NCI-H1417 treated with DMSO at 0.1 percent for 48 hours (cell line): ENCODE measurements around the gene HEPACAM2.

Experiments used
- DNase-seq: peaks from one replicate; lab custom pipeline; 2025; lab: John Stamatoyannopoulos, UW

The HEPACAM2 gene

DNA sequence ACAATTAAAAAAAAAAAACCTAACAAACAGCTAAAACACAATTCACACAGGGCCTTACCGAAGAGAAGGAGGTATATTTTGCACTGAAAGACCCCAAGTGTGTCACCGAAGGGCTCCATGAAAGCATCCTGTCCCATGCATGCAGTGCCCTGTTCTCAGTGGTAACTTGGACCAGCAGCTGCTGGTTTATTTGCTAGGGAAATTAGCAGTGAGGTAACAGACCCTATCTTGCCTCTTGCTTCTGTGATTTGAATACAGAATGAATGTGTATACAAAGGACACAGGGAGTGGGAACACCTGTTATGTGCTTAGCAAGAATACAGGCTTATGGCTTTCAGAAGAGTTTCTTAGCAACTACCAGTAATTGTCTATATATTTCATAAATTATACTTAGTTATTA lies at the start of gene HEPACAM2:
HEPACAM2 (minus strand) TSS at position 160 of the 400 bp plus-strand sequence.
- peak; percentile 86 for DNase-seq

DNA sequence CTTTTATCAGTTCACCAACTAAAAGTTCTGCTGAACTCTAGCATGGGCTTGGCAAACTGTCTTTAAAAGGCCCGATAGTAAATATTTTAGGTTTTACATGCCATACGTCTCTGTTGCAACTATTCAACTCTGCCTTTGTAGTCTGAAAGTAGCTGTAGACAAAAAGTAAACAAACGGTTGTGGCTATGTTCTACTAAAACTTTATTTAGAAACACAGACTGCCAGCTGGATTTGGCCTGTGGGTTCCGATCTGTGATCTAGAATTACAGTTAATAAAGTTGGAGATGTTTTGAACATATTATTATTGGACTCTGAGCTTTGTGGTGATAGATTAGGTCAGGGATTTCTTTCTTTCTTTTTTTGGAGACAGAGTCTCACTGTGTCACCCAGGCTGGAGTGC lies 39.0 kb upstream of the HEPACAM2 start:
- DNase-seq: no peak

DNA sequence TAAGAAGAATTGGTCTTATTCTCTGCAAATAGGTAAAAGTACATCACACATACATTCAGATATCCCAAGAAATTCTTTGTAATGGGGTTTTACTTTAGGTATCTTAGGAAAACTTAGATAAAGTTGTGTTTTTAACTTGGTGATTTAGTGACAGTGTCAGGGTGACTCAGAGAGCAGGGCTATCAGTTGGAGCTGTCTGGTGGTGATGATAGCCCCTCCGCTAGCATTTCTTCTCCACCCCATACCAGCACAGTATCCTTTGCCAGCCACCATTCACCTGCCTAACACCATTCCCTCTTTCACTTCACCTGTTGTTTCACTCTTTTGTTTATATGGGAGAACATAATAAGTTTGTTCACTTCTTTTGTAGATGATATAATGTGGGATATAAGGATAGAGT lies 36.3 kb upstream of the HEPACAM2 start:
- DNase-seq: no peak

DNA sequence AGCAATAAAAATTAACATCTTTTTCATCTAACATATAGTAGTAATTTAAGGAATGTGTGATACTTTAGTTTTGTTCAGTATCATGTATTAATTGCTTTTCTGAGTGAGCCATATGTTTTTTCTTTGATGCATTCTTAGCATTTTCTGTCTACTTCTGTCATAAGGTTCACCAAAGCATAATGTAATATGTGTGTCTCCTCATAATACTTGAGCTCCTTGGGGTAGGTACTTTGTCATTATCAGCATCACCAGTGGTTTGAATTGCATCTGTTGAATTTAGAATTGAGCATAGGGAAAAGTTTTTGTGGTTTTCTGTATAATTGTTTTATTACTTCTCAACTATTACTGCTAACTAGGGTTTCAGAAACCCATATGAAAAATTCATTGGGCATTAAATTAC lies 32.4 kb upstream of the HEPACAM2 start:
- no peak for DNase-seq

DNA sequence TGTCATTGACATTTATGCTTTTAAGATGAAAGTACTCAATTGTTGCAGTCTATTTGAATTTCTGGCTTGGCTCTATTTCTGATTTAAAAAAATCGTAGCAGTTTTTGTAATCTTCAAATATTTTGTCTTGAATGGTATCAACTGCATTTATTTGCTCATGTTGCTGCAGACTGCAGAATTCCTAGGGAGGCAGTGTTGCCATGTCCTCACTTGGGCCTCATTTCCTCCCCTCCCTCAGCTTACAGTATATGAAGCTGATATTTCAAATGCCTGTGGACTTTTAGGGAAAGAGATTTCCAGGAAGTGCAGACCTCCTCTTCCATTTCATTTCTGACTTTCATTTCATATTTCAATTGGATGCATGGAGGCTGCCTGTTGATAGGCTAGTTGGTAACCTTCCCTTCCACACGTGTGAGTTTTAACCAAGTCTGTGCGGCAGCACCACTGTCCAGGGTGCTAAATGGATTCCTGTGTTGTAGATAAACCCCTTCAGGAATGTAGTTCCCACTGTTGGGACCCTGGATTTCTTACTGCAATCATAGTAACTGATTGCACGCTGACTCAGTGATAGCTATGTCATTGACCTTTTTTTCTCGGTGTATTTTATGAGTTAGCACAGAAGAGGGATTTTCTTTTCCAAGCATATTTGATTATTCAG lies 23.4 kb upstream of the HEPACAM2 start:
- DNase-seq: no peak

DNA sequence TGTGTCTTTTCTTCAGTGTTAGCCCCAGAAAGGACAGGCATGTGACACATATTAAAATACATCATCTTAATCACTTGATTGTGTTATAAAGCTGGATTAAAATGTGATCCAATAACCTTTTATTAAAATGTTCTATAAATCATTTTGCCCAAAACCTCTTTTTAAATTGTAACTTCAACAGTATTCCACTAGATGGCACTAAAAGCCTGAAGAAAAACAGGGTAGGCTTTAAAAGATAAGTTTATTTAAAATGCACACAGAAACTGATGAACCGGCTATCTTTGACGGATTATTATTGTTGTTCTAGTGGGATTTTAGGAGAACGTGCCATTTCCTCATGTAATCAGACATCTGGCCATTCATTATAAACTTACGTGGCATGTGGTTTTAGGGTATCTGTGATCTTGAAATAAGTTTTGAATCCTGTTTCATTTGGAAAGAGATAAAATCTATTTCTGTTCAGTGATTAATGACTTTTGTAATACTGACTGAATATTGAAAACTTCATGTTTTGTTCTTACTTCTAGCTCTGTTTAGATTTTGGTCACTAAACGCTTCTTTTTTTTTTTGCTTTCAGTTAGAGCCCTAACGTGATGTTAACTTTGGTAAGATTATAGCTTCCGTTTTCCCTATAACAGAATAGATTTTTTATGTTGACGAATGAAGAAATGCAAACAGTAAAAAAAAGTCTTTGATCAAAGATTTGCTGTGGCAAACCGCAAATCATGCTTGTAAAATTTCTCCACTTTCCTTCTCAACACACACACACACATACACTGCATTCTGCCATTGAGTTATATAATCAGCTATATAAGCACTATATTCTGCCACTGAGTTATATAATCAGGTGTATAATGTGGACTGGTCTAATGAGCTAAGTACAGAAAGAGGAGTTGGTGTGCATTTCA lies 19.5 kb upstream of the HEPACAM2 start:
- DNase-seq: peak; percentile 33

DNA sequence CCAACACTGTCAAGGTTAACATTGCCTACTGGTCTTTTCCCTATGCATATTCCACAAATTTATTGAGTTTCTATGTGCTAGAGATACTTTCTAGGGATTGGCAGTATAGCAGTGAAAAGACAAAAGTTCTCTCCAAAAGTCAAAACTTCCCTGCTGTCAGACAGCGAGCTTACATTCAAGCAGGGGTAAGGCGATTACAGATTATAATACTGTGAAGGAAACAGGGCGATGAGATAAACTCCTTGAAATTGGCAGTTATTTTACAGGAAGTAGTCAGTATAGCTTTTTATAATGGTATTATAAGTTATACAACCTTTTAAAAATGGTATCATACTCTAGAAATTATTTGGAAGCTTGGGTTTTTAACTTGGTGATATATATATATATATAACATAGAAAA lies 15.8 kb upstream of the HEPACAM2 start:
- DNase-seq: no peak

DNA sequence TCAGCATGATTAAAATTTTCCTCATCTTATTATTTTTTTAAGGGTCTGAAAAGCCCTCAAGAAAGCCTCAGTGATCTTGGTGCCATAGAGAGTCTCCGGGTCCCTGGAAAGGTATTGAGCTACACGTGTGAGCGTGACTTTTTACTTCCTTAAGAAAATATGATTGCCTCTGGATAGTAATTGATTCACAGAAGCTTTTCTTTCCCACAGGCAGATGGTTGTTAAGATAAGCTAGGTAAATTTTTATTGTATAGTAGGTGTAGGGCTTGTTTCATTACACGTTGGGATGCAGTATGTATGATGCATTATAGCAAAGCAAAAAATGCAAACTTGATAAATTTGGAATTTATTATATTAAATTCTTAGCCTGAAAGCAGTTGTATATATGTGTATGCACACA lies 13.6 kb upstream of the HEPACAM2 start:
- DNase-seq: no peak

DNA sequence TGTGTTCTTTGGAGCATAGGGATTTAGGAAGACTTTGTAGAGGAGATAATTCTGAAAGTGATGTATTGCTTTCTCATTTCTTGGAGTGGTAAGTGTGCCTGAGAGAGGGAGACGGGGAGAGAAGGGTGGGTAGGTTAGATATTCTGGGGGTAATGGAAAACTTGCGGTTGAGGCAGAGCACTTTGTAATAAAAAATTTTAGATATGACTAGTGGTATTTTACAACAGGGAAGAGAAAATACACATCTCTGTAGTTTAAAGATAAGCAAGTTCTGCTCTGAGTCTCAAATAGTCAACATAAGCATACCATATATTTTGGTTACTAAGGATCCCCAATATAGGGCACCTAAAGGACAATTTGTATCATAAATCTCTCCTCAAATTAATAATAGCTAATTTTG lies 12.5 kb upstream of the HEPACAM2 start:
- no peak for DNase-seq

DNA sequence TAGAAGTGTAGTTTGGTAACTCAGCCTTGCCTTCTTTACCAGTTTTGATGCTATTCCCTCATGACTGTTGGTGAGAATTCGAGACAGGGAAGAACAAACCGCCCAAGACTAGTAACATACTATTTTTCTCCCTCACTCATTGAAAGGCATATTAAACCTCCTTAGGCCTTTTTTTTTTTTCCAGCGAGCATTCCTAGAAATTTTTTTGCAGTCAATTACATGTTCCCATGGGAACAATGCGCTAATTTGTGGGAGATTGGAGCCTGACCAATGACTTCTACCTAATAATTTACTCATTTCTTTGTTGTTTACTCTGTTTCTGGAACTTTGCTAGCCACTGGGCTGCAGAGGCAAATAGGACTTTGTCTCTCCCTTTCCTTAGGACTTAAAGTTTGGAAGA lies 11.9 kb upstream of the HEPACAM2 start:
- DNase-seq: no peak

DNA sequence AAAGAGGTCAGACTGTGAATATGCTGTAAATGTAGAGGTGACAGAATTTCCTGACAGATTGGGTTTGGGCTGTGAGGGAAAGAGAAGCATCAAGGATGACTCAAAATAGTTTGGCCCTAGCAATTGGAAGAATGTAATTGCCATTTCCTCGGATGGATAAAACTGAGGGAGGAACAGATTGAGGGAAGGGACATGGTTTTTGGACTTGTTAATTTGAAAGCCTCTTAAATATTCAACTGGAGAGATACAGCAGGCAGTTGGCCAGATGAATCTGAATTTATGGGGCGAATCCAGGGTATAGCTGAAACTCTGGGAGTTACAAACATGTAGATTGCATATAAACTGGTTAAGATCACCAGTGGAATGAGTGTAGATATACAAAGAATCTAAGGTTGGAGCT lies 9.3 kb upstream of the HEPACAM2 start:
- no peak for DNase-seq

DNA sequence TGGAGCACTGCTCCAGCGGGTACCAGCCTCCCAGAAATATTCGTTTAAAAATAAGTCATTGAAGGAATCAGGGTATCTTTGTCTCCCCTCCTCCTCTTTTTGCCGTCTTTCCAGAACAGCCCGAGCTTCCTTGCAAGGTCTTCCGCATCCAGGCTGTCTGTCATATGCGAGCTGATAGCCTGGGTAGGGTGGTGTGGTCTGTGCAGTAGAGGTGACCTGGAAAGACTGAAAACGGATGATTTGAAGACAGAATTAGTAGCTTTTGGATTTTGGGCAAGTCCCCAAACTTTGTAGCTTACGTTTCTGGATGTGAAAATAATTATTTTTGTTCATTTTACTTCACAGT lies 6.4 kb upstream of the HEPACAM2 start:
- DNase-seq: no peak

DNA sequence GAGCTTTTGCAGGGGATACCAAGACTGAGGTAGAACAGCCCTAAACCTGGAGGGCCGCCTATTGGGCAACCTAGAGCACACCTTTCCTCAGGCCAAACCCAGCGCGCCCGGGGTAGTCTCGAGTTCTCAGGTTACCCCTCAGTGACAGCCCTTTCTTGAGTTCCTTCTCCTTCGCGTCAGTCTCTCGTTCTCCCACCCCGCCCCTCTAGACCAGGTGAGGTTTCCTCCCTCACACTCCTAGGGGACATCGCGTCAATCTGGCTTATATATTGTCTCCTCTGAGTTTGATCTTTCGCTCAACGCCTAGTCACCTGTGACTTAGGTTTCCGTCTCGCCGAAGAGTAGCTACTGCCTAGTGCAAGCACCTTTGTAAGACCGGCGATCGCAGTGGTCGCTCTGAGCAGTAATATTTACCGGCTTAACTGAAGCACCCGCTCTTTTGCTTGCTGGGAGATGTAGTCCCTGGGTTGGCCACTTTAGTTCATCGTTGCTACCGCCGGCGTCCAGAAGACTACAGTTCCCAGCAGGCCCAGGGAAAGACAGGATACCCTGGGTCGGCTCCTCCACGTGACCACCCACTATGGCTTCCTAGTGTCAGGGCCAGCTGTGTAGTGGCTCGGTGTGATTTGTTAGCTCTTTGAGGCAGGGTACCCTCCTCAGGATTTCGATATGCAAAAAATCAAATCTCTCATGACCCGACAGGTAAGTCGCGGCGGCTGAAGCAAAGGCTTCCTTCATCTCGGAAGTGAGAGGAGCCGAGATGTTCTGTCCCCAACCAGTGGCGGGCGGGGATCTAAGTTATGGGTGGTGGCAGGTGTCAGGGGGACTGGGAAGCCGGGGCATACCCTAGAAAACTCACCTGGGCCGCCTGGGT lies 5.8 kb upstream of the HEPACAM2 start, which contains the start of gene VPS50:
VPS50 (plus strand) TSS at position 568 of the 874 bp plus-strand sequence; CDS start at position 670, 102 bp downstream.
- DNase-seq: peak; percentile 93

DNA sequence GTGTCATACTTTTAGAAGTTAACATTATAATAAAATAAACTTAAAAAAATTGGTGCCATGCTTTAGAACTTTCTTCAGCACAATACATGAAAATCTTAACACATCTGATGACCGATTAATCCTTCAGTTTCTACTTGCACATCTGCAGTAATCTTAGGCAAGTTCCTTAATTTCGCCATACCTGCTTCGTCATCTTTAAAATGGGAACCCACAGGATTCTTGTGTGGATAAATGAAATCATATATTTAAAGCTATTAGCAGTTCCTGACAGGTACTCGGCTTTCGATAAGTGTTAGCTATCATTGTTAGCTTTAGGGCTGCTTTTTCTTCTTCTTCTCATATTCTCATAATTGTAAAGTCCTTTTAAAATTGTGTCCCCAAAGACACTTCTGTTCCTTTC lies 5.0 kb upstream of the HEPACAM2 start:
- no peak for DNase-seq

DNA sequence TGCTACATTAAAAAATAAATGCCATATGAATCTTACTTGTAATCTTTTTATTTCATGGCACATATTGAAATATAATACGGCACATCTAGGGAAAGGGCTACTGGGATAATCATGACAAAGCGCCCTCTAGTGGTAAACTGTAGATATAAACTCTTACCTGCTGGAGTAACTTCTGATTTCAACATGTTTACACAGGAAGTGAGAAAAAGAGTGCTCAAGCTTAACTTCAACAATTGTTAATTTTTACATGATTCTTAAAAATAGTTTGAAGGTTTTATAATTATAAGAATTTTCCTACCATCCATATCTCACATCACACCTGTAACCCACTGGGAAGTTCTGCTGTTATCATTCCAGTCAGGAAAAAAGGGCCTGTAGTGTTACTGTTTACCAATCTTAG lies 2.0 kb upstream of the HEPACAM2 start:
- DNase-seq: peak; percentile 80

DNA sequence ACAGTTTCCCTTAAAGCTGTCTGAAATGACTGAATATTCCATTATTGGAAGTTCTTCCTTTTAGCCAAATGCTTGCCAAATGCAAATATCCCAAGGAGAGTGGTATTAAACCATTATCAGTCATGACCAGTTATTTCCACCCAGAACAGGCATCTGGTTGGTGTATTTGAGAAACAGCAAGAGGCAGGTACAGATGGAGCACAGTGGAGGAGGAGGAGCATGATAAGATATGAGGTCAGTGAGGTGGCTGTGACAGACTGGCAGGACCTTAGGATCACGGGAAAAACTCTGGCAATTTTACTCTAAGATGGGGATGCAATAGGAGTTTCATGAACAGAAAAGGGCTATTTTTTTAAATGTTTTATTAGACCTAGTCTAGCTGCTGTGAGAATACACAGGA lies 6.4 kb downstream of the HEPACAM2 start:
- DNase-seq: no peak

DNA sequence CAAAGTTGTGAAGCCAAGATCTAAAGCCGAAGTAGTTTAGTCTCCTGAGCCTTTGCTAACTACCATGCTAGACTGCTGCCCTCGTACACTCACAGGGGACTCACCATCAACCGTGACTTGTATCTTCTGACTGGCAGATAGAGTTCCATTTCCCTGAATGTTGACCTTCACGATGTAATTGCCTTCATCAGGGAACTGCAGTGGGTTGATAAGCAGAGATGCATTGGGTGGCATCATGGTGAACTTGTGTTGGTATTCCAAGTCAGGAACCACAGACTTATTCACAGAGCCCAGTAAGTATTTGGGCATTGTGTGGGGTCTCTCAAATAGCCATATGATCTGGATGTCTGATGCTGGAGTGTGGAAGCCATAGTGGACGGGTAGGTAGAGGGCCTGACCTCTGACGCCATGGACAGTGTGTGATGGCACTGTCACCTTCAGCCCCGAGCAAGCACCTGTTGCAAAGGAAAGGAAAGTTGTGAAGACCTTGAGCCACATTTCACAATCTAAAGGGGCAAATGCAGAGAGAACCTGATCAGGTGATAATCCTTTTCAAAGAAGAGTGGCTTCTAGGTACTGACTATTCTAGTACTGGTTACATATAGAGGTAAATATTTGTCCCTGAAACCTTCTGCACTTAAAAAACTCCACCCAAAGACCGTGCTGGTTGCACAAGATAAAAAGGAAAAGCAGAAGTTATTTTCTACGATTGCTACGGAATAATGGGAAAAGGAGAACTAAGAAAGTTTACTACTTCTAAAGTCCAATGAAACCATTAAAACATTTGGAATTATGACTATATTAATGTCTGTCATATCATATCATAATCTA lies 7.1 kb downstream of the HEPACAM2 start:
- DNase-seq: no peak

DNA sequence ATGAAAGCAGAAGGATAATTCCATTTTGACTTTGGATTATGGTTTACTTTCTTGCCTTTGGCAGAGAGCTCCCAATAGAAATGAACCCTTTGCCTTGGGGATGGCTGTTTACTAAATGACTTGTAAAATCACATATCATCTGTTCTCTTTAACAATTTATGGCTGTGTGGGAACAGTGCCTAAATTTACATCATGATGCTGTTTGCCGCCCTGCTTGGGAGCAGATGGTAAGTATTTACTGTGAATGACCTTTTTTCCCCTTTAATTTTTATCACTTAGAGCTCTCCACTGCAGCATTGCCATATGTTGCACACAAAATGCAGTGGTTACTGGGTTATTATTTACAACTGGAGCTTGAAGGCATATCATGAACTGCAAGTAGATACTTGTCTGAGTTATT lies 13.4 kb downstream of the HEPACAM2 start:
- DNase-seq: peak; percentile 28

DNA sequence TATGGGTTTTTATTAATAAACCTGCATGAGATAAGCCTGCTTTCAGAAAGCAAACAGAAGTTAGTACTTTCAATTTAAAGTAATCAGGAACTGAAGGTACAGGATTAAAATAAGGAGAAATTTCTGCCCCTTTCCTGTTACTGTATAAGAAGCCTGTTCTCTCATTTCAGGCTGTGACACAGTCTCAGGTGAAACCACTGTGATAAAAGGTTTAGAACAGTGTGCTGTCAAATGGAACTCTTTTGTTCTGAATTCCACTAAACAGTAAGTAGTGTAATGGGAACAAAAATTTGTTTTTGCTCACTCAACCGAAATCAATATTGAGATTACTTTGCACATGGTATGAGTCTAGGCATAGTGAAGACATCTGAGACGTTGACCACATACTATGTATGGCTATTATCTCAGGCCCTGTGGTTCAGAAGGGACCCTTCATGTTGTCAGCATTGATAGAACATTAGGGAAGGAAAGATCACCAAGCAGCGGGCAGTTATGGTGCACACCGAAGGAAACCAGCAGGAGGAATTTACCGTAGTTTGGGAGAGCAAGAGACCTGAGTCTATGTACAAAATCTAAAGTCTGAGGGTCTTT lies 14.9 kb downstream of the HEPACAM2 start:
- no peak for DNase-seq

DNA sequence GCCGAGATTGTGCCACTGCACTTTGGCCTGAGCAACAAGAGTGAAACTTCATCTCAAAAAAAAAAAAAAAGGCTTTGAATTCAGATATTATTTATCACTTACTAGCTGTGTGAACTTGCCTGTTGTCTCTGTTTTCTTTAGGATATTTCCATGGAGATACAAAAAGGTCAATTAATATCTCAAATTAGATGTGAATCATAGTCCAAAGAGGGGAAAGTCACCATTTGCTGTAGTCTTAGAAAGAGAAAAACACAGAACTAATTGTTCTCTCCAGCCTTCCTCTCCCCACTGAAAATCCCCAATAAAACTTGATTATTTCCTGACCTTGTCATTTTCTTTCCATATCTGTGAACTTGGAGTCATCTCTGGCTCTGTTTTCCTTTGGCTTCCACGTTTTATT lies 21.2 kb downstream of the HEPACAM2 start:
- no peak for DNase-seq

DNA sequence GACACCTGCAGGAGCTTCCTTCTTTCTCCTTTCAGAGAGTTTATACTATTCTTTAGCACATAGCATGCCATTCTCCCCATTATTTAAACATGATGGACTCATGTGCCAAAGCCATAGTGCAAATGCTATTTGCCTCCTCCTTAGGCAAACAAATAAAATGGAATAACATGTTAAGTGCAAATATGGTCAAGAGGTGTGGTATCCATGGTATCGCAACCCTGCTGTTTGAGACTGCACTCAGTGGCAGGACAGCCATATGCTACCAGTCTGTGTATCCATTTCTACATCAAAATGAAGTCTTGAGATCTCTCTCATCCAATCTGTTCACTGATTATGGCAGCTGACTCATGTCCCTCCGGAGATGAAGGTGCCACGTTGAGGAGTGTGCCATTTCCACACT lies 22.8 kb downstream of the HEPACAM2 start:
- DNase-seq: peak; percentile 82
